H1 (cell line): ENCODE measurements around the gene PDXDC1.
"Not testable (repeated sequence)": the region's sequence is repeated elsewhere in the genome, so short reads cannot be mapped to it uniquely, and the experiment has no call there.

Experiments used
- CREB1 ChIP-seq: IDR thresholded peaks from 2 replicates; pipeline ENCODE4 v1.6.1; 2012; ENCODE audit warnings: inconsistent platforms
- CTCF ChIP-seq, 3 experiments: IDR thresholded peaks; 1 replicate in 2 of 3; 2 replicates in 1 of 3; pipeline versions ENCODE4 v1.5.1 to v1.6.1; 2011; ENCODE audit warnings: low read length in 3 of 3, mild to moderate bottlenecking in 3 of 3, inconsistent platforms in 2 of 3, low read depth in 1 of 3, moderate library complexity in 1 of 3; ENCODE audit not compliant: insufficient read depth in 1 of 3; ENCODE audit errors: control extremely low read depth in 1 of 3
- MAX ChIP-seq: IDR thresholded peaks from 2 replicates; pipeline ENCODE4 v1.6.1; 2012; ENCODE audit warnings: inconsistent platforms
- POLR2A ChIP-seq, 2 experiments: IDR thresholded peaks; 1 replicate in 1 of 2; 2 replicates in 1 of 2; pipeline ENCODE4 v1.6.1; 2011; ENCODE audit warnings: low read depth in 2 of 2, low read length in 2 of 2, mild to moderate bottlenecking in 2 of 2; ENCODE audit errors: control extremely low read depth in 1 of 2
- RAD21 ChIP-seq, 2 experiments: IDR thresholded peaks in 1 of 2; conservative IDR thresholded peaks in 1 of 2; 2 replicates each; pipeline ENCODE4 v1.6.1; 2011; ENCODE audit warnings: low read depth in 2 of 2, low read length in 2 of 2, improper control_type of control experiment in 1 of 2, inconsistent platforms in 1 of 2, mild to moderate bottlenecking in 1 of 2, moderate library complexity in 1 of 2

- not testable (repeated sequence) for TF ChIP-seq CREB1; MAX; RAD21 (IDR thresholded peaks at IDR 0.05 in 1 of 2, conservative IDR thresholded peaks at IDR 0.05 in 1 of 2; ENCODE audit: low read depth in 2 of 2, low read length in 2 of 2); CTCF (IDR thresholded peaks at IDR 0.05; ENCODE audit: control extremely low read depth in 1 of 3, insufficient read depth in 1 of 3, low read depth in 1 of 3, low read length in 3 of 3); POLR2A (IDR thresholded peaks at IDR 0.05; ENCODE audit: control extremely low read depth in 1 of 2, low read depth in 2 of 2, low read length in 2 of 2)
Observed at GRCh38 chr16:14996702-14997101, 21.9 kb downstream of the PDXDC1 start.
